HCT116 (cell line): ENCODE data around the gene ZNF697.
"Not testable (repeated sequence)": the region's sequence is repeated elsewhere in the genome, so short reads cannot be mapped to it uniquely, and the experiment has no call there.

Experiments used
- CTCF ChIP-seq, 3 experiments: fragments of 200-600 bp in 1 of 3; sonication (generic) in 1 of 3; IDR thresholded peaks in 2 of 3; conservative IDR thresholded peaks in 1 of 3; 2 replicates each; pipeline ENCODE4 v1.5.1; 2012 to 2017; ENCODE audit warnings: low read depth in 2 of 3, low read length in 2 of 3, antibody characterized with exemption in 1 of 3, borderline replicate concordance in 1 of 3, control low read depth in 1 of 3, mild to moderate bottlenecking in 1 of 3, mixed read lengths in 1 of 3, mixed run types in 1 of 3, moderate library complexity in 1 of 3; ENCODE audit not compliant: insufficient read depth in 1 of 3
- EGR1 ChIP-seq: IDR thresholded peaks from 2 replicates; pipeline ENCODE4 v1.6.1; 2012; ENCODE audit warnings: low read depth
- EZH2 ChIP-seq: fragments of 200-600 bp; sonication (generic); IDR thresholded peaks from 2 replicates; pipeline ENCODE4 v1.6.1; 2017; ENCODE audit warnings: antibody characterized with exemption, mixed run types
- EZH2phosphoT487 ChIP-seq: fragments of 200-600 bp; IDR thresholded peaks from 2 replicates; pipeline ENCODE4 v1.6.1; 2018; ENCODE audit warnings: antibody characterized with exemption, borderline replicate concordance
- POLR2A ChIP-seq: IDR thresholded peaks from 2 replicates; pipeline ENCODE4 v1.7.0; 2011; ENCODE audit warnings: borderline replicate concordance; ENCODE audit not compliant: insufficient read depth, insufficient read length; ENCODE audit errors: extremely low read depth
- POLR2AphosphoS5 ChIP-seq: IDR thresholded peaks from 2 replicates; pipeline ENCODE4 v1.6.1; 2011; ENCODE audit warnings: mild to moderate bottlenecking, low read depth, low read length, moderate library complexity
- SIN3A ChIP-seq: IDR thresholded peaks from 2 replicates; pipeline ENCODE4 v1.6.1; 2012; ENCODE audit warnings: low read depth
- ZNF274 ChIP-seq: fragments of 200-500 bp; sonication (Bioruptor generic); IDR thresholded peaks from 2 replicates; pipeline ENCODE4 v1.6.1; 2014; ENCODE audit warnings: mild to moderate bottlenecking, low read depth, low read length, inconsistent platforms
- TF ChIP-seq, protein P1 (sequence below): IDR thresholded peaks from 2 replicates; pipeline ENCODE4 v1.6.1; 2011; ENCODE audit warnings: mild to moderate bottlenecking, low read length, moderate library complexity; ENCODE audit not compliant: insufficient replicate concordance; ENCODE audit errors: extremely low read depth

GRCh38 chr1:119696863-119697262 lies 48.8 kb upstream of the ZNF697 start:
- not testable (repeated sequence) for TF ChIP-seq EZH2; CTCF (IDR thresholded peaks at IDR 0.05 in 2 of 3, conservative IDR thresholded peaks at IDR 0.05 in 1 of 3; ENCODE audit: borderline replicate concordance in 1 of 3, insufficient read depth in 1 of 3, low read depth in 2 of 3, low read length in 2 of 3); POLR2A; EGR1; ZNF274; POLR2AphosphoS5; EZH2phosphoT487; SIN3A
- TF ChIP-seq, protein P1, sequence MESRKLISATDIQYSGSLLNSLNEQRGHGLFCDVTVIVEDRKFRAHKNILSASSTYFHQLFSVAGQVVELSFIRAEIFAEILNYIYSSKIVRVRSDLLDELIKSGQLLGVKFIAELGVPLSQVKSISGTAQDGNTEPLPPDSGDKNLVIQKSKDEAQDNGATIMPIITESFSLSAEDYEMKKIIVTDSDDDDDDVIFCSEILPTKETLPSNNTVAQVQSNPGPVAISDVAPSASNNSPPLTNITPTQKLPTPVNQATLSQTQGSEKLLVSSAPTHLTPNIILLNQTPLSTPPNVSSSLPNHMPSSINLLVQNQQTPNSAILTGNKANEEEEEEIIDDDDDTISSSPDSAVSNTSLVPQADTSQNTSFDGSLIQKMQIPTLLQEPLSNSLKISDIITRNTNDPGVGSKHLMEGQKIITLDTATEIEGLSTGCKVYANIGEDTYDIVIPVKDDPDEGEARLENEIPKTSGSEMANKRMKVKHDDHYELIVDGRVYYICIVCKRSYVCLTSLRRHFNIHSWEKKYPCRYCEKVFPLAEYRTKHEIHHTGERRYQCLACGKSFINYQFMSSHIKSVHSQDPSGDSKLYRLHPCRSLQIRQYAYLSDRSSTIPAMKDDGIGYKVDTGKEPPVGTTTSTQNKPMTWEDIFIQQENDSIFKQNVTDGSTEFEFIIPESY = not testable (repeated sequence)
